Measurements from ENCODE around the gene EPHA2.

Gene EPHA2

GRCh38 chr1:16137890-16138467 is 17.9 kb downstream of the EPHA2 start:
- DNase-seq (ENCODE audit: low read depth, low spot score) = no peak
- H3K4me3 ChIP-seq (ENCODE audit: low read depth, low read length) = no peak overlapping the region
- ChIA-PET CTCF (interaction anchor here (1.0 to 1.4 kb wide), 3 partner anchors 10 to 59 kb away, joined by 3 to 4 read pairs (median 3); no protein-coding TSS in a partner anchor), POLR2A (no interaction called here)
- no peak for TF ChIP-seq CTCF (IDR thresholded peaks at IDR 0.05; ENCODE audit: insufficient read depth, low read length, missing control alignments)

GRCh38 chr1:16135501-16135900 is 20.4 kb downstream of the EPHA2 start:
- CTCF ChIA-PET = interaction anchor here (0.8 to 1.8 kb wide), 3 partner anchors 17 to 56 kb away, joined by 3 to 6 read pairs (median 4); no protein-coding TSS in a partner anchor
- no peak for TF ChIP-seq CTCF (IDR thresholded peaks at IDR 0.05; ENCODE audit: insufficient read depth, low read length, missing control alignments)
- POLR2A ChIA-PET = interaction anchor here (0.9 kb wide), 1 partner anchor 10 kb away, joined by 3 read pairs; no protein-coding TSS in a partner anchor
- no peak for DNase-seq (ENCODE audit: low read depth, low spot score)
- no peak overlapping the region for H3K4me3 ChIP-seq (ENCODE audit: low read depth, low read length)

GRCh38 chr1:16134906-16135305 is 21.0 kb downstream of the EPHA2 start:
- no peak for DNase-seq (ENCODE audit: low read depth, low spot score)
- ChIA-PET POLR2A (no interaction called here), CTCF (interaction anchor here (1.8 kb wide), 1 partner anchor 53 kb away, joined by 6 read pairs; no protein-coding TSS in a partner anchor)
- no peak overlapping the region for H3K4me3 ChIP-seq (ENCODE audit: low read depth, low read length)
- TF ChIP-seq CTCF (IDR thresholded peaks at IDR 0.05; ENCODE audit: insufficient read depth, low read length, missing control alignments) = no peak

GRCh38 chr1:16134066-16134801 is 21.6 kb downstream of the EPHA2 start:
- TF ChIP-seq CTCF (IDR thresholded peaks at IDR 0.05; ENCODE audit: insufficient read depth, low read length, missing control alignments) = no peak
- ChIA-PET POLR2A (no interaction called here), CTCF (interaction anchor here (1.4 kb wide), 1 partner anchor 57 kb away, joined by 4 read pairs; no protein-coding TSS in a partner anchor)
- no peak for DNase-seq (ENCODE audit: low read depth, low spot score)
- H3K4me3 ChIP-seq (ENCODE audit: low read depth, low read length) = no peak overlapping the region

- no peak overlapping the region for H3K4me3 ChIP-seq (ENCODE audit: low read depth, low read length)
- ChIA-PET CTCF (interaction anchor here (1.0 to 1.4 kb wide), 2 partner anchors 55 to 56 kb away, joined by 4 read pairs; no protein-coding TSS in a partner anchor), POLR2A (no interaction called here)
- no peak for TF ChIP-seq CTCF (IDR thresholded peaks at IDR 0.05; ENCODE audit: insufficient read depth, low read length, missing control alignments)
- DNase-seq (ENCODE audit: low read depth, low spot score) = no peak
Measured at GRCh38 chr1:16133007-16133961, 22.6 kb downstream of the EPHA2 start.

Measured in AG04449 (cell line).